ENCODE measurements around the gene SMAD7.

- TF ChIP-seq CTCF (IDR thresholded peaks at IDR 0.05) (no peak), POLR2A (IDR thresholded peaks at IDR 0.05) (peak; percentile 28 to 83)
These were observed 25.3 kb upstream of the SMAD7 start for GRCh38 chr18:48975817-48976649.

Data from thyroid gland (tissue), 4 donors.